HEK293 (cell line): ENCODE results near the gene FAM240A.

Experiments
- TRIM28 ChIP-seq: IDR thresholded peaks from 2 replicates; pipeline ENCODE4 v1.6.1; 2011; ENCODE audit warnings: low read length, control low read depth, borderline replicate concordance
- TF ChIP-seq, protein P1 (sequence below): fragments of 450-650 bp; formaldehyde crosslinking; IDR thresholded peaks from 2 replicates; pipeline ENCODE4 v1.5.1; 2016; ENCODE audit warnings: missing biosample characterization, missing genetic modification characterization
- TF ChIP-seq, protein P2 (sequence below): fragments of 450-650 bp; formaldehyde crosslinking; IDR thresholded peaks from 2 replicates; pipeline ENCODE4 v1.5.1; 2016; ENCODE audit warnings: missing biosample characterization, missing genetic modification characterization

GRCh38 chr3:46668591-46668990 lies 56.3 kb downstream of the FAM240A start:
- TF ChIP-seq, protein P1, sequence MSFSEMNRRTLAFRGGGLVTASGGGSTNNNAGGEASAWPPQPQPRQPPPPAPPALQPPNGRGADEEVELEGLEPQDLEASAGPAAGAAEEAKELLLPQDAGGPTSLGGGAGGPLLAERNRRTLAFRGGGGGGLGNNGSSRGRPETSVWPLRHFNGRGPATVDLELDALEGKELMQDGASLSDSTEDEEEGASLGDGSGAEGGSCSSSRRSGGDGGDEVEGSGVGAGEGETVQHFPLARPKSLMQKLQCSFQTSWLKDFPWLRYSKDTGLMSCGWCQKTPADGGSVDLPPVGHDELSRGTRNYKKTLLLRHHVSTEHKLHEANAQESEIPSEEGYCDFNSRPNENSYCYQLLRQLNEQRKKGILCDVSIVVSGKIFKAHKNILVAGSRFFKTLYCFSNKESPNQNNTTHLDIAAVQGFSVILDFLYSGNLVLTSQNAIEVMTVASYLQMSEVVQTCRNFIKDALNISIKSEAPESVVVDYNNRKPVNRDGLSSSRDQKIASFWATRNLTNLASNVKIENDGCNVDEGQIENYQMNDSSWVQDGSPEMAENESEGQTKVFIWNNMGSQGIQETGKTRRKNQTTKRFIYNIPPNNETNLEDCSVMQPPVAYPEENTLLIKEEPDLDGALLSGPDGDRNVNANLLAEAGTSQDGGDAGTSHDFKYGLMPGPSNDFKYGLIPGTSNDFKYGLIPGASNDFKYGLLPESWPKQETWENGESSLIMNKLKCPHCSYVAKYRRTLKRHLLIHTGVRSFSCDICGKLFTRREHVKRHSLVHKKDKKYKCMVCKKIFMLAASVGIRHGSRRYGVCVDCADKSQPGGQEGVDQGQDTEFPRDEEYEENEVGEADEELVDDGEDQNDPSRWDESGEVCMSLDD: no peak
- TF ChIP-seq TRIM28: no peak
- TF ChIP-seq, protein P2, sequence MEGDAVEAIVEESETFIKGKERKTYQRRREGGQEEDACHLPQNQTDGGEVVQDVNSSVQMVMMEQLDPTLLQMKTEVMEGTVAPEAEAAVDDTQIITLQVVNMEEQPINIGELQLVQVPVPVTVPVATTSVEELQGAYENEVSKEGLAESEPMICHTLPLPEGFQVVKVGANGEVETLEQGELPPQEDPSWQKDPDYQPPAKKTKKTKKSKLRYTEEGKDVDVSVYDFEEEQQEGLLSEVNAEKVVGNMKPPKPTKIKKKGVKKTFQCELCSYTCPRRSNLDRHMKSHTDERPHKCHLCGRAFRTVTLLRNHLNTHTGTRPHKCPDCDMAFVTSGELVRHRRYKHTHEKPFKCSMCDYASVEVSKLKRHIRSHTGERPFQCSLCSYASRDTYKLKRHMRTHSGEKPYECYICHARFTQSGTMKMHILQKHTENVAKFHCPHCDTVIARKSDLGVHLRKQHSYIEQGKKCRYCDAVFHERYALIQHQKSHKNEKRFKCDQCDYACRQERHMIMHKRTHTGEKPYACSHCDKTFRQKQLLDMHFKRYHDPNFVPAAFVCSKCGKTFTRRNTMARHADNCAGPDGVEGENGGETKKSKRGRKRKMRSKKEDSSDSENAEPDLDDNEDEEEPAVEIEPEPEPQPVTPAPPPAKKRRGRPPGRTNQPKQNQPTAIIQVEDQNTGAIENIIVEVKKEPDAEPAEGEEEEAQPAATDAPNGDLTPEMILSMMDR (tag by site-specific recombination): no peak
